Panc1 (cell line): ENCODE data around the gene SMIM31. TPM values are rescaled to one million over a fixed set of nuclear protein-coding genes. Genes with fewer than 3 reads are reported as not detected.

Experiments
- ATAC-seq: fragments of 200-7000 bp; cut with Tn5 transposase; 2 replicates; pipeline ENCODE4 v1.9.1; 2020; ENCODE audit warnings: mild to moderate bottlenecking, moderate library complexity
- BruUV-seq: library from RNA; stranded (reverse); fragments of 400-500 nt; replicated peaks from 2 replicates; lab custom pipeline; 2021; lab: Mats Ljungman, UMichigan
- CTCF ChIA-PET: fragments of 300-600 bp; sonication (Branson Sonifier 250); formaldehyde crosslinking; loops from one replicate; lab custom pipeline; 2022; ENCODE audit warnings: antibody characterized with exemption; lab: Charles Lee
- POLR2A ChIA-PET: fragments of 300-600 bp; sonication (Branson Sonifier 250); formaldehyde crosslinking; loops from one replicate; lab custom pipeline; 2022; ENCODE audit warnings: antibody characterized with exemption; lab: Charles Lee
- DNase-seq: peaks from one replicate; pipeline ENCODE4 v3.0.0-alpha.2; 2010; ENCODE audit warnings: low read depth, low spot score
- H3K27ac ChIP-seq: 2 replicates; pipeline ENCODE4 v1.5.1; 2011; ENCODE audit warnings: mild to moderate bottlenecking, low read length, inconsistent platforms
- H3K27me3 ChIP-seq: fragments of 200-500 bp; sonication (Bioruptor generic); 2 replicates; pipeline ENCODE4 v1.6.0; 2014; ENCODE audit warnings: low read length, inconsistent platforms; ENCODE audit not compliant: control insufficient read depth, insufficient read depth
- H3K36me3 ChIP-seq: fragments of 200-500 bp; sonication (Bioruptor generic); 2 replicates; pipeline ENCODE4 v1.5.1; 2014; ENCODE audit warnings: inconsistent platforms, mild to moderate bottlenecking, low read length, moderate library complexity; ENCODE audit not compliant: control insufficient read depth, insufficient read depth
- H3K4me1 ChIP-seq: 2 replicates; pipeline ENCODE4 v1.5.1; 2011; ENCODE audit warnings: inconsistent platforms, mild to moderate bottlenecking, low read length, moderate library complexity; ENCODE audit not compliant: control insufficient read depth, insufficient read depth
- H3K4me3 ChIP-seq, 2 experiments: 2 replicates each; pipeline ENCODE4 v1.5.1; 2011 to 2012; ENCODE audit warnings: low read depth in 2 of 2, low read length in 2 of 2, mild to moderate bottlenecking in 2 of 2, inconsistent platforms in 1 of 2, moderate library complexity in 1 of 2
- H3K9me3 ChIP-seq: fragments of 200-500 bp; sonication (Bioruptor generic); 2 replicates; pipeline ENCODE4 v1.5.1; 2014; ENCODE audit warnings: low read depth, mild to moderate bottlenecking, inconsistent platforms, low read length, moderate library complexity; ENCODE audit not compliant: control insufficient read depth, insufficient read depth
- CTCF ChIP-seq: fragments of 450-650 bp; IDR thresholded peaks from 2 replicates; pipeline ENCODE4 v1.5.1; 2017; ENCODE audit warnings: mild to moderate bottlenecking
- POLR2AphosphoS5 ChIP-seq: IDR thresholded peaks from 2 replicates; pipeline ENCODE4 v1.6.1; 2012; ENCODE audit warnings: mild to moderate bottlenecking, low read depth, low read length, moderate library complexity
- REST ChIP-seq, 2 experiments: IDR thresholded peaks; 2 replicates each; pipeline ENCODE4 v1.6.1; 2011 to 2012; ENCODE audit warnings: low read depth in 2 of 2, control low read depth in 1 of 2, low read length in 1 of 2, mild to moderate bottlenecking in 1 of 2, moderate library complexity in 1 of 2; ENCODE audit not compliant: insufficient read depth in 1 of 2
- SIN3A ChIP-seq: IDR thresholded peaks from 2 replicates; pipeline ENCODE4 v1.6.1; 2012; ENCODE audit warnings: low read depth, mild to moderate bottlenecking, low read length, moderate library complexity, borderline replicate concordance; ENCODE audit not compliant: insufficient read depth
- TCF7L2 ChIP-seq: IDR thresholded peaks from 2 replicates; pipeline ENCODE4 v1.6.1; 2011; ENCODE audit warnings: mild to moderate bottlenecking, low read depth, low read length, inconsistent platforms
- in situ Hi-C: cut with HindIII; loops from 2 replicates; pipeline ENCODE4 v1.10.0; 2016; ENCODE audit warnings: low sequenced_read_pairs, low pct_unique_long_range_greater_than_20kb
- intact Hi-C: fragments of 100-400 bp; cut with micrococcal nuclease; formaldehyde crosslinking; loops from one replicate; pipeline ENCODE4 v1.10.0; 2022; ENCODE audit not compliant: unreplicated experiment
- total RNA-seq: library from RNA; stranded (reverse); gene quantifications from one replicate; pipeline ENCODE4 v1.2.1, GENCODE V29; 2021; ENCODE audit not compliant: unreplicated experiment

Gene SMIM31
- total RNA-seq, 1 experiment from 2014 or later: not detected

GRCh38 chr4:164761241-164761640 lies 7.3 kb downstream of the SMIM31 start:
- in situ Hi-C loops: no loop called here
- POLR2A ChIA-PET: no interaction called here
- no peaks in the 10 kb centered on the region for H3K36me3 ChIP-seq
- no peak overlapping the region for H3K27ac ChIP-seq
- no peaks in the 10 kb centered on the region for H3K4me1 ChIP-seq
- BruUV-seq: no TSS peak
- H3K27me3 ChIP-seq: no peaks in the 10 kb centered on the region; the same call in 1 of the 2 replicates
- no peak for ATAC-seq
- intact Hi-C loops: no loop called here
- CTCF ChIA-PET: interaction anchor here (0.7 kb wide), 1 partner anchor 1205 kb away, joined by 8 read pairs; no protein-coding TSS in a partner anchor
- no peak for DNase-seq
- no peaks in the 10 kb centered on the region for H3K9me3 ChIP-seq
- H3K4me3 ChIP-seq: no peak overlapping the region
- TF ChIP-seq CTCF: no peak
- no peak for TF ChIP-seq POLR2AphosphoS5
- no peak for TF ChIP-seq TCF7L2
- TF ChIP-seq REST (IDR thresholded peaks at IDR 0.05; ENCODE audit: insufficient read depth in 1 of 2, low read depth in 2 of 2, low read length in 1 of 2): no peak
- no peak for TF ChIP-seq SIN3A

GRCh38 chr4:164761746-164762275 lies 7.9 kb downstream of the SMIM31 start:
- no peak for ATAC-seq
- CTCF ChIA-PET: no interaction called here

More at GRCh38 chr4:164761746-164762275, 7.9 kb downstream of the SMIM31 start:
- TF ChIP-seq SIN3A (no peak), REST (IDR thresholded peaks at IDR 0.05; ENCODE audit: insufficient read depth in 1 of 2, low read depth in 2 of 2, low read length in 1 of 2) (no peak), POLR2AphosphoS5 (no peak), CTCF (no peak), TCF7L2 (no peak)
- BruUV-seq: no TSS peak
- H3K9me3 ChIP-seq: no peaks in the 10 kb centered on the region
- no peaks in the 10 kb centered on the region for H3K36me3 ChIP-seq
- H3K27me3 ChIP-seq: no peaks in the 10 kb centered on the region; the same call in 1 of the 2 replicates
- DNase-seq: no peak
- in situ Hi-C loops: no loop called here
- POLR2A ChIA-PET: no interaction called here
- intact Hi-C loops: no loop called here
- no peak overlapping the region for H3K4me3 ChIP-seq
- H3K27ac ChIP-seq: no peak overlapping the region
- no peaks in the 10 kb centered on the region for H3K4me1 ChIP-seq
